Measurements from ENCODE around the gene PREB.

DNA sequence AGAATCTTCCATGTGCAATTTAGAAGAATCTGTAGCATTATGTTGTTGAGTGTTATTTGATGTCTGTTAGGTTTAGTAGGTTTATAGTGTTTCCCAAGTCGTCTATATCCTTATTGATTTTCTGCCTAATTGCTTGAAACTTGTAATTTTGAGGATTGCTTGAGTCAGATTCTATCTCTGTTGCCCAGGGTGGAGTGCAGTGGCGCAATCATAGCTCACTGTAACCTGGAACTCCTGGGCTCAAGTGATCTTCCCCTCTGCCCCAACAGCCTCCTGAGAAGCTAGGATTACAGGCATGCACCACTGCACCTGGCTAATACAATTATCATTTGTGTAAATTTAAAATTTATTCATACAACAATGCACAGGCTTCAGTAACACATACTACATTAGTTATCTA lies 11.2 kb upstream of the PREB start:
- TF ChIP-seq, protein P1, sequence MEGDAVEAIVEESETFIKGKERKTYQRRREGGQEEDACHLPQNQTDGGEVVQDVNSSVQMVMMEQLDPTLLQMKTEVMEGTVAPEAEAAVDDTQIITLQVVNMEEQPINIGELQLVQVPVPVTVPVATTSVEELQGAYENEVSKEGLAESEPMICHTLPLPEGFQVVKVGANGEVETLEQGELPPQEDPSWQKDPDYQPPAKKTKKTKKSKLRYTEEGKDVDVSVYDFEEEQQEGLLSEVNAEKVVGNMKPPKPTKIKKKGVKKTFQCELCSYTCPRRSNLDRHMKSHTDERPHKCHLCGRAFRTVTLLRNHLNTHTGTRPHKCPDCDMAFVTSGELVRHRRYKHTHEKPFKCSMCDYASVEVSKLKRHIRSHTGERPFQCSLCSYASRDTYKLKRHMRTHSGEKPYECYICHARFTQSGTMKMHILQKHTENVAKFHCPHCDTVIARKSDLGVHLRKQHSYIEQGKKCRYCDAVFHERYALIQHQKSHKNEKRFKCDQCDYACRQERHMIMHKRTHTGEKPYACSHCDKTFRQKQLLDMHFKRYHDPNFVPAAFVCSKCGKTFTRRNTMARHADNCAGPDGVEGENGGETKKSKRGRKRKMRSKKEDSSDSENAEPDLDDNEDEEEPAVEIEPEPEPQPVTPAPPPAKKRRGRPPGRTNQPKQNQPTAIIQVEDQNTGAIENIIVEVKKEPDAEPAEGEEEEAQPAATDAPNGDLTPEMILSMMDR (conservative IDR thresholded peaks at IDR 0.05 in 1 of 2, IDR thresholded peaks at IDR 0.05 in 1 of 2; ENCODE audit: extremely low read depth in 1 of 2, insufficient read depth in 1 of 2, low read depth in 1 of 2, low read length in 2 of 2), result no peak
- no peak for TF ChIP-seq EZH2 (IDR thresholded peaks at IDR 0.05; ENCODE audit: borderline replicate concordance, low read length)

Measured in mammary epithelial cell (primary cell).